Measurements from ENCODE around the gene ZNF98.

- TF ChIP-seq FOXM1 (IDR thresholded peaks at IDR 0.05; ENCODE audit: borderline replicate concordance): no peak
- TF ChIP-seq SUZ12 (IDR thresholded peaks at IDR 0.05): no peak
- no peak for TF ChIP-seq BHLHE40 (IDR thresholded peaks at IDR 0.05; ENCODE audit: borderline replicate concordance)
Observed at GRCh38 chr19:22421797-22422196, 349 bp downstream of the ZNF98 start.
